Choroid plexus epithelial cell (primary cell): Measurements from ENCODE around the gene NIPSNAP3A.

Experiments
- DNase-seq: peaks from one replicate; pipeline ENCODE4 v3.0.0-alpha.2; 2010; ENCODE audit warnings: low read depth
- H3K4me3 ChIP-seq: 2 replicates; pipeline ENCODE4 v1.5.1; 2011; ENCODE audit warnings: low read depth, mild to moderate bottlenecking, control low read depth, low read length, moderate library complexity
- TF ChIP-seq, protein P1 (sequence below): conservative IDR thresholded peaks from 2 replicates; pipeline ENCODE4 v1.5.1; 2011; ENCODE audit warnings: low read depth, mild to moderate bottlenecking, control low read depth, inconsistent platforms, low read length, moderate library complexity

The NIPSNAP3A gene

DNA sequence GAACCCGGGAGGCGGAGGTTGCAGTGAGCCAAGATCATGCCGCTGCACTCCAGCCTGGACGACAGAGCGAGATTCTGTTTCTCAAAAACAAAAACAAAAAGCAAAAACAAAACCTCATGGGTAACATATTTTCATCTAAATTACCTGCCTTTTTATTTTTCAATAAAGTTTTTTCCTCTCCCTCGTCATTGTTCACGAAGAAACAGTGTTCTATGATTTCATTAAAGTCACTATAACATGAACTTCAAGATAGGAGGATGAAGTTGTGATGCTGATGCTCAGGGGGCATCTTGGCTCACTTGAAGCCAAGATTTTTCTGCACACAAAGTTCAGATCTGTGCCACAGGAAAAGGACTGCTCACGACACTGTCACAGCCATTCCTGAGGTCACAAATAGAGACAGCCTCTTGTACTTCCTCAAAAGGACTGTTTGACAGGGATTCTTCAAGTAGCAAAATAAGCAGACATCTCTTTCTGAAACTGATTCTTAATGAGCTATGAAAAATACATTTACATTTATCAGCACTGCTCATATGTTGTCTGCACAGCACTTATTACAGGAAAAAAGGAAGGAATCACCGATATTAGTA, 32.6 kb downstream of the NIPSNAP3A start:
- TF ChIP-seq, protein P1, sequence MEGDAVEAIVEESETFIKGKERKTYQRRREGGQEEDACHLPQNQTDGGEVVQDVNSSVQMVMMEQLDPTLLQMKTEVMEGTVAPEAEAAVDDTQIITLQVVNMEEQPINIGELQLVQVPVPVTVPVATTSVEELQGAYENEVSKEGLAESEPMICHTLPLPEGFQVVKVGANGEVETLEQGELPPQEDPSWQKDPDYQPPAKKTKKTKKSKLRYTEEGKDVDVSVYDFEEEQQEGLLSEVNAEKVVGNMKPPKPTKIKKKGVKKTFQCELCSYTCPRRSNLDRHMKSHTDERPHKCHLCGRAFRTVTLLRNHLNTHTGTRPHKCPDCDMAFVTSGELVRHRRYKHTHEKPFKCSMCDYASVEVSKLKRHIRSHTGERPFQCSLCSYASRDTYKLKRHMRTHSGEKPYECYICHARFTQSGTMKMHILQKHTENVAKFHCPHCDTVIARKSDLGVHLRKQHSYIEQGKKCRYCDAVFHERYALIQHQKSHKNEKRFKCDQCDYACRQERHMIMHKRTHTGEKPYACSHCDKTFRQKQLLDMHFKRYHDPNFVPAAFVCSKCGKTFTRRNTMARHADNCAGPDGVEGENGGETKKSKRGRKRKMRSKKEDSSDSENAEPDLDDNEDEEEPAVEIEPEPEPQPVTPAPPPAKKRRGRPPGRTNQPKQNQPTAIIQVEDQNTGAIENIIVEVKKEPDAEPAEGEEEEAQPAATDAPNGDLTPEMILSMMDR = no peak
- DNase-seq = no peak
- H3K4me3 ChIP-seq = no peak overlapping the region

DNA sequence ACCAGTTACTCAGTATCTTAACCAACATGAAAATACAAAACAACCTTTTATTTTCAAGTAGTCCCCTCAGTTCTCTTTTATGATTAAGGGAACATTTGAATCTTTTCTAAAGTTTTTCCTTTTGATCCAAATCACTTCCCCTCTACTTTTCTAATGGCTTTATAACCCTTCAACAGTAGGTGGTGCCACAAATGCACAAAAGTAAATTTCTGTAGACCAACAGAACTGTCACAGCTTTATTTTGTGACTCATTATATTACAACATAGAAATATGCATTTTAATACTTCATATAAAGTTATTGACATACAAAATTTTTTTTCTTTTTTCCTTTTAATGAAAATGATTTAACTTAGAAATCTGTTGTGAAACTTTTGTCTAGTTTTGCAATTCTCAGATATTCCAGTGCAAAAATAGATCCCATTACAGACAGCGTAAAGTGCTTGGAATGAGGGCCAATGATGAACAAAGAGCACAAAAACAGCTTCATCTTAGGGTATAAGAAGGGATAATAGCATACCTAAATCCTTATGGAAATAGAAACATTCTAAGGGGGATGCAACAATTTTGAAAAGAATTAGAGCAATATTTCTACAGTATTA, 33.4 kb downstream of the NIPSNAP3A start:
- peak; percentile 66 for DNase-seq

DNA sequence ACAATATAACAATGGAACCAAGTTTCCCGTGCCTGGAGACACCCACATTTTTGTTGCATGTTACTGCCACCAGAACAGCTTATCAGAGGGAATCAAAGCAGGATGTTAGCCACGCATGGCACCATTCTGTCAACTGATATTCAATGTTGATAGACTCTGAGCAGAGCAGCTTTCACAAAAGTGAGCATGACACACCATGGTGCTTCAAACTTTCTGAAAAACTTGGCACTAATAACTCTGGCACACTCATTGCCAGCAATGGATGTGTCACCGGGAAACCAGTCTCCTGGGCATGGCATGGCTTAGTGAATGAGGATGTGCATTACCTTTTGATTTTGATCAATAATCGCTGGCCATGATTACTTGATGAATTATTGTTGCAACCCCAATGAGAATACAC, 36.1 kb downstream of the NIPSNAP3A start:
- TF ChIP-seq, protein P1 = no peak
- DNase-seq = no peak
- no peak overlapping the region for H3K4me3 ChIP-seq

More for the DNA sequence above, 33.4 kb downstream of the NIPSNAP3A start:
- H3K4me3 ChIP-seq = no peak overlapping the region
- TF ChIP-seq, protein P1 = peak; percentile 53

DNA sequence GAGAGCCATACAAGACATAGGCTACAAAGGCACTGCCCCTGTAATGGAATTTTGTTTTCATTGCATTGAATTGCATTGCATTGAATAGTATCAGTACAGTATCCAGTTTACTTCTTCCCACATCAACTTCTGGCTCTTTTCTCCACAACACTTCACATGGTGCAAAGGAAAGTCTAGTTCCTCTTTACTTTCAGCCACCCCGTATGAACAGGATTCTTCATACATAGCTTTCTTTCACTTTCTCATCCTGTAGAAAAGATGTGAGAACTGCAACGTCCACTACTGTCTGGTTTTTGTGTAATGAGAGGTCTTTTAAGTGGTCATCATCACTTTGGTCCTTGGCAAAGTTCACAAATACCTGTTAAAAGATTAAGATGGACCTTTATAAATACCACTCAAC, 36.6 kb downstream of the NIPSNAP3A start:
- H3K4me3 ChIP-seq = no peak overlapping the region
- no peak for DNase-seq
- TF ChIP-seq, protein P1 = no peak

DNA sequence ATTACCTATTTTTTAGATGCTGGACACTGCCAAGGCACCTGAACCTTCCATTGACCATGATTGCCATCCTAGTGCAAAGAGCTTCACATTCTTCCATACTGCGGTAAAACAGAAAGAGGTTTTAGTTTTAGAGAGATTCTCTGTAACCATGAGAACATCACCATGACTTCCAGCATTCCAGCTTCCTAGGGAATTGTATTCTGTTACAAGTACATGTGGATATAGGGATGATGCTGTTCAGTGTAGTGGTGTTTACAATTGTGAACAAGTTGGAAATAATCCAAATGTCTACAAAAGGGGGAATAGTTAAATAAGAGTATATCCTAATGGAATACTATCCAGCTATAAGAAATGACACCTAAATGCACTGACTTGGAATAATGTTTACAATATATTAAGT, 38.8 kb downstream of the NIPSNAP3A start:
- DNase-seq = no peak
- TF ChIP-seq, protein P1 = no peak
- no peak overlapping the region for H3K4me3 ChIP-seq

DNA sequence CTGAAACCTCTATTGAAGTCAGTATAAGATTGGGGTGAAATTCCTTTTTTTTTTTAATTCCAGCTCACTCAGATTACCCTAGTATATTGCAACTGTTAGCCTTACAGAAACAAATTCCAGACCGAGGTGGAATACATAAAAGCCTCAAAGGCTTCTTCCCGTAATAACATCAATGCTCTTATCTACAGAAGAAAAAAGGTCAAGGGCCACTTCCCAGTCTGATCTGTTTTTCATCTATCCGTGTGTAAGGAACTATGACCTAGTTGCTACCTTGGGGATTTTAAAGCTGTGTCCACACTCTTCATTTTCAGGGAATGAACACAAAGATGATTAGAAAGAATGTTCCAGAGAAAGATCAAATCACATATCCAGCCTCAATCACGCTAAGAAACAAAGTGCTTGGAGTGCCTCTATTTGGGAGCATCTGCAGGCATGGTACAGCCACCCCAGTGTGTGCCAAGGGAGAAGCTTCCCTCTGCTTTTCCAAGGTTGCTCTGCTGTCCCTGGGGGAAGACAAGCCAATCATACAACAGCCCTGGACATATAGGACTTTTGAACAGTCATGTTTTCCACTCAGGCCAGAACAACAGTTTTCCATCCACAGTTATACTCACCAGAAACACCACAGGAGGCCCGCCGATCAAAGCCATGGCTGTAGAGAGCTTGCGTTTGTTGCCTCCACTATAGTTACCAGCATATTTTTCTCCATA, 40.0 kb downstream of the NIPSNAP3A start:
- DNase-seq = no peak
- TF ChIP-seq, protein P1 = no peak
- H3K4me3 ChIP-seq = no peak overlapping the region
